Measurements from ENCODE around the gene LRRC55.

LRRC55 gene

DNA sequence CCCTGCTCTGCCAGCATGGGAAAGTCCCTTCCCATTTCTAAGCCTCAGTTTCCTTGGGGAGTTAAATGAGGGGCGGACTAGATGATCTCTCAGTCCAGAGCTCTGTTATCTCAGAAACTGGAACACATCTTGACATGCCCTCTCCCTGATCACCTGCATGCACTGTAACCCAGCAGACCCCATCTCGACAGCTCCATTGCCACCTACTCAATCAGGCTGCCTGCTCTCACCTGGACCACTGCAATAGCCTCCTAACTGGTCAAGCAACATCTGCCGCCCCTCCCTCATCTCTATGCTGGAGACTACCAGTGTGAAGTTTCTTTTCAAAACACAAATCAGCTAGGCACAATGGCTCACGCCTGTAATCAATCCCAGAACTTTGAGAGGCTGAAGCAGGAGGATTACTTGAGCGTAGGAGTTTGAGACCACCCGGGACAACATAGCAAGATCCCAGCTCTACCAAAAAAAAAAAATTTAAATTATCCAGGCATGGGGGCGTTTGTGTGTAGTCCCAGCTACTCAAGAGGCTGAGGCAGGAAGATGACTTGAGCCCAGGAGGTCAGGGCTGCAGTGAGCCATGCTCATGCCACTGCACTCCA, 22.2 kb downstream of the LRRC55 start:
- DNase-seq: no peak

DNA sequence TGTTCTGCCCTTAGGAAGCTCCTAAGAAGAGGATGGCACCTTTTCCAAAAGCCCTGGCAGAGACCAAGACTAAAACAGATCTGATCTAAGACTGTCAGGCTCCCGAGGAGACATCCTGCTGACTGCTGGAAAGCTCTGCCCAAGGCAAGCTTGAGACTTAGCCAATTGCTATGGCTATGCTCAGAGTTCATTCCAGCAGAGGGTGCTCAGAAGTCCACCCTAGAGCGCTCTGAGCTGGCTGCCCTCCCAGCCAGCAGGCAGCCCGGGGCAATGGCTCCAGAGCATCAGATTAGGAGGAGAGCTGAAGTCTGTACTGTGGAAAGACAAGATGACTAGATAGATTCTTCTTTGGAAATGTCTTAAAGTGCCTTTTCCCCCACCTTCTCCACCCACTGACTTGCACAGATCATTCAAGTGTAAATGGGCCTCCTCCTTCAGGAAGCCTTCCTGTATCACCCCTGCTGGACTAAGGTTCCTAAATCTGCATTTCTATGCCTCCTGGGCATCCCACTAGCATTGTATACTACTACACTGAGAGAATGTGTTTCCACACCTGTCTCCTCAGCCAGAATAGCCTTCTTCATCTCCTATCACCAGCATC, 23.4 kb downstream of the LRRC55 start:
- DNase-seq: no peak

- no peak for DNase-seq
These were observed 25.4 kb downstream of the LRRC55 start for GRCh38 chr11:57207168-57207567.

DNA sequence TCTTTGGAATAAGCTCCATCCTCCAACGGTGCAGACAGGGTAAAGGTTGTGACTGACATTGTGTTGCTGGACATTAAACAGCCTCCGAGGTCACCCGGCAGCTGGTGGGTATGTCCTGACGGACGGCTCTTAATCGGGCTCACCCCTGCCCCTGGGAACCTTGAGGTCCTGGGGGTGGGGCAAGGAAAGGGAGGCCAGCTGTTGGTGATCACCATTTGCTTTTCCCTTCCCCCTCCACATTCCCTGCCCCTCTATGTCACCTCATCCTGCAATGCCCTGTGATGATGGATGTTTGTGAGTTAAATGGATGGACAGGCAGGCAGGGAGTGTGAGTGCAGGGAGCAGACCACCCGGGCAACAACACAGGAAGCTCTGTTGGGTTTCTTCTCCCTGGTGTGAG, 29.0 kb downstream of the LRRC55 start:
- DNase-seq: no peak

- no peak for DNase-seq
These were observed 31.8 kb downstream of the LRRC55 start for GRCh38 chr11:57213342-57214097.

GRCh38 chr11:57214098-57214417, 32.3 kb downstream of the LRRC55 start:
- DNase-seq: no peak

GRCh38 chr11:57214494-57214893, 32.7 kb downstream of the LRRC55 start:
- no peak for DNase-seq

GRCh38 chr11:57216463-57216862, 34.7 kb downstream of the LRRC55 start:
- no peak for DNase-seq

DNA sequence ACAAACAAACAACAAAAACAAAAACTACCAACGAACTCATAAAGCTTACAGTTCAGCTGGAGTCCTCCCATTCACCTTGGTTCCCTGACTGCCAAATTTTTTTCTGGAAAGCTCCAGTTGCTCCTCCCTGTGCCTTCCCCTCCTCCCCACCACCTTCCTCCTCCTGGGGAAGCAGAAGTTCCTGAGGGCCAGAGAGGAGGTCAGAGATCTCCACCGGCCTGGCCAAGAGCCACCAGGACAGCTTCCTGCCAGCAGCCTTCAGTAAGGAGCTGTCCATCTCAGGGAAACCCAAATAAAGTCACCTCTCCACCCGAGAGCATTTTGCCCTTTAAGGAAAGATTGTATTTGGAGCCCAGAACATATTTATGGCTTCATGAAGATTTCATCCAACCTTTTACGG, 35.3 kb downstream of the LRRC55 start:
- DNase-seq: no peak

GRCh38 chr11:57219021-57219627, 37.4 kb downstream of the LRRC55 start:
- no peak for DNase-seq

DNA sequence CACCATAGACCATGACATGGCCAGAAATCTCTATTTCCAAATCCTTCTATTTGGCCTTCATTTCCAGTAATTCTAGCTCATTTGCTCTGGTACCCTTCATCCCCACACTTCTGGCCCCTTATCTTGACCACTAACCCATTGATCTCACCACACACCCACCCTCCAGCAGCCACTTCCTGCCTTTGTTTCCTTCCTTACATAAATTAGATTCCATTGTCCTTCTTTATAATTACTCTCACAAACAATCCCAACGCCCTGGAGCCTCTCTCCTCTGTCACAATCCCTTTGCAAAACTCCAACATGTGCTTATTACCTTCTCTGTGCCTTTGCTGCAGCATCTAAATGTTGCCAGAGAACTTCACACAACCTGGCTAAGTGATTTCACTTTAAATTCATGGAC, 40.5 kb downstream of the LRRC55 start:
- DNase-seq: no peak

GRCh38 chr11:57223601-57224000, 41.8 kb downstream of the LRRC55 start:
- DNase-seq: no peak

- DNase-seq: no peak
These were observed 42.4 kb downstream of the LRRC55 start for GRCh38 chr11:57224128-57224527.

GRCh38 chr11:57224537-57224936, 42.8 kb downstream of the LRRC55 start:
- DNase-seq: no peak

DNA sequence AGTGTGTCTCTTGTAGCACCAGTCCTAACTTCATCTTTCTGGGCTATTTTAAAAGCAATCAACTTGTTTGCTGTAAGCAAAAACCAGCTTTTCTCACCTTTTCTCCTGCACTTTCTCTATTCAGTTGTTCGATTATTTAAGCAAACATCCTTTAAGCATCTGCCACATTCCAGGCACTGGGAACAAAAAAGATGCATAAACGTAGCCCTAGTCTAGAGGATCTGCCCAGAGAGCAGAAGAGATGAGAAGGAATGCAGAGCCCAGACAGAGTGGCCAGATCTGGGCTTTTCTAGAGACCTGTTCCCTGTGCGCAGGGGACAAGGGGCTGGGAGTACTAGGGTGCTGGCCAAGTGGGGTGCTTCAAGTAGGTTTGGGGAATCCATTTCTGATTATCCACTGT, 46.8 kb downstream of the LRRC55 start:
- DNase-seq: no peak

GRCh38 chr11:57230316-57230715, 48.6 kb downstream of the LRRC55 start:
- no peak for DNase-seq

GRCh38 chr11:57230791-57231538, 49.2 kb downstream of the LRRC55 start:
- no peak for DNase-seq

DNA sequence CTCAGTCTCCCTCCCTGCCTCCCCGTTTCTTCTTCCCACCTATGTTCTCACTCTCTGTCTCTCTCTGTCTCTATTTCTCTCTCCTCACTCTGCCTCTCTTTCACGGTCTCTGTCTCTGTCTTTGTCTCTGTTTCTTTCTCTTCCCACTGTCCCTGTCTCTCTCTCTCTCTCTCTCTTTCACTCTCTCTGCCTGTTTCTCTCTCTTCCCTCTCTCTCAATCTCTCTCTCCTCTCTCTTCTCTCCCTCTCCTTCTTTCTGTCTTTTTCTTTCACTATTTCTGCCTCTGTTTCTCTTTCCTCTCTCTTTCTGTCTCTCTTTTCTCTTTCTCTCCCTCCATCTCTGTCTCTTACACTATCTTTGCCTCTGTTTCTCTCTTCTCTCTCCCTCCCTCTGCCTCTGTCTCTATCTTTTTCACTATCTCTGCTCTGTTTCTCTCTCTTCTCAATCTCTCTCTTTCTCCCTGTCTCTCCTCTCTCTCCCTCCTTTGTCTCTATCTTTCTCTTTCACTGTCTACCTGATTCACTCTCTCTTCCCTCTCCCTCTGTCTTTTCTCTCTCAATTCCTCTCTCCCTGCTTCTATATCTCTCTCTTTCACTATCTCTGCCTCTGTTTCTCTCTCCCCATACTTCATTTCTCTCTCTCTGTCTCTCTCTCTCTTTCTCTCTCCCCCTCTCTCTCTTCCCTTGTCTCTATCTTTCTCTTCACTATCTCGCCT, 49.9 kb downstream of the LRRC55 start:
- DNase-seq: no peak

- no peak for DNase-seq
These were observed 51.9 kb downstream of the LRRC55 start for GRCh38 chr11:57233702-57234101.

DNA sequence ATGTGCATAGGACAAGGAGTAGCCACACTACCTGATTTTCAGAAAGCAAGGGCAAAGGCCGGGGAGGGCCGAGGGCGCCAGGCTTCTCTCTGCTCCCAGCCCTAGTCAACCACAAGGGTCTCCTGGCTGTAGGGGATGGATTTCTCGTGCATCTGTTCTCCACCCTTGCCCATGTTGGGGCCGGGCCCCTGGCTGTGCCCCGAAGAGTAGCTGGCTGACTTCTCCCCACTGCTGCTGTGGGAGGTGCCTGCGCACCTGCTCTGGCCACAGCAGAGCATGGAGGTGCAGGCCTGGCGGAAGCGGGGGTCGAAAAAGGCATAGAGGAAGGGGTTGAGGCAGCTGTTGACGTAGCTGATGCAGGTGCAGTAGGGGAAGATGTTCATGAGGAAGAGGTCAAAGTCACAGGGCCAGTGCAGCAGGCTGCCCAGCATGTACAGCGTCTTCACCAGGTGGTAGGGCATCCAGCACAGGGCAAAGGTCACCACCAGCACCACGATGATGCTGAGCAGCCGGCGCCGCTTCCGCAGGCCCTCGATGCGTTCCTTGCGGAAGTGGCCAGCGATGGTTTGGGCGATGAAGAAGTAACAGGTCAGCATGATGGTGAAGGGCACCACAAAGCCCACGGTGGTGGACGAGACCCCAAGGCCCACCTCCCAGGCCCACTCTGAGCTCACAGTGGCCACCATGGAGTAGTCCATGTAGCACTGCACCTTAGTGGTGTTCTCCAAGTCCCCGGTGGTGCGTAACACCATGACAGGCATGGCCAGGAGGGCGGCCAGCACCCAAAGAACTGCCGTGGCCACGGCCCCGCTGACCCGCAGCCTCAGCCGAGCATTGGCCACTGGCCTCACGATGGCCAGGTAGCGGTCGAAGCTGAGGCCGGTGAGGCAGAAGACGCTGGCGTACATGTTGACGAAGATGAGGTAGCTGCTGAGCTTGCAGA, 54.3 kb downstream of the LRRC55 start:
- no peak for DNase-seq

DNA sequence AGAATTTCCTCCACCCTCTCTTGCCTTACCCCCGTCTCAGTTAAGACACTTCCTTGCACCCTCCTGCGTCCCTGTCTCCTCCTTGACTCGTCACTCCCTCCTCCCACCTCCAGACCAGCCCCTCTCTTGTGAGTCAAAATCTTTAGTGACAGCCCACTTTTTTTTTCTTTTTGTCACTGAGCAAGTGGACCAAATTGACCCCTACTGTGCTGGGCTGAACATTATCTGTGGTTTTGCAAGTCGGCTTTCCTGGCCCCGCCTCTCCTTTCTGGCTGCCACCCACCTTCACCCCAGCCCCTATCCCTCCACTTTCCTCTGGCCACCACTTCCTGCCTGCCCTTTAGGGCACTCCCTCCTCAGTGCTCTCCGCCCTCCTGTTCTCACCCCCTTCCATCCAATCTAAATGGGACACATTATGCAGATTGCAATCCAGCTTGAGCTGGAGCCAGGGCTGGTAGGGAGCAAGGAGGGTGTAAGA, 55.5 kb downstream of the LRRC55 start, which contains the start of gene APLNR:
TSS of gene APLNR (minus strand) at position 47 of the 478 bp plus-strand sequence. CDS start 246 bp downstream, outside the sequence.
- DNase-seq: no peak
